NCI-H187 (cell line): Measurements from ENCODE around the gene CABP1.

Experiments
- DNase-seq, 2 experiments: peaks; one replicate each; lab custom pipeline; 2025; lab: John Stamatoyannopoulos, UW

The CABP1 gene

DNA sequence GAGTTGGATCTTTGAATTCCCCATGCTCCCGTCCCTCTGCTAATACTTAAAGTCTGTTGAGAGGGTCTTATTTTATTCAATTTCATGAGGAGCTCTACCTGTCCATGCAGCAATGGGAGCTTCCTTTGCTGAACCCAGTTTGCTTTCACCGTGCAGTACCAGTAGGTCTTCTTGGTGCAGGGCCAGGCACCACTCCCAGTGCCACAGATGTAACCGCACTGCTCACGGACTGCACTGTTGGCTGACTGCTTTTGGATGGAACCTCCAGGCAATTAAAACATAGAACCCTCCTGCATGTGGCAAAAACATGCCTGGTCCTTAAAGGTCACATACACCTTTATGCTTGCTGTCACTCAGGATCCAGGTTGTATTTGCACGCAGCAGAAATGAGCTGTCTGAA lies 9.3 kb upstream of the CABP1 start:
- no peak for DNase-seq

DNA sequence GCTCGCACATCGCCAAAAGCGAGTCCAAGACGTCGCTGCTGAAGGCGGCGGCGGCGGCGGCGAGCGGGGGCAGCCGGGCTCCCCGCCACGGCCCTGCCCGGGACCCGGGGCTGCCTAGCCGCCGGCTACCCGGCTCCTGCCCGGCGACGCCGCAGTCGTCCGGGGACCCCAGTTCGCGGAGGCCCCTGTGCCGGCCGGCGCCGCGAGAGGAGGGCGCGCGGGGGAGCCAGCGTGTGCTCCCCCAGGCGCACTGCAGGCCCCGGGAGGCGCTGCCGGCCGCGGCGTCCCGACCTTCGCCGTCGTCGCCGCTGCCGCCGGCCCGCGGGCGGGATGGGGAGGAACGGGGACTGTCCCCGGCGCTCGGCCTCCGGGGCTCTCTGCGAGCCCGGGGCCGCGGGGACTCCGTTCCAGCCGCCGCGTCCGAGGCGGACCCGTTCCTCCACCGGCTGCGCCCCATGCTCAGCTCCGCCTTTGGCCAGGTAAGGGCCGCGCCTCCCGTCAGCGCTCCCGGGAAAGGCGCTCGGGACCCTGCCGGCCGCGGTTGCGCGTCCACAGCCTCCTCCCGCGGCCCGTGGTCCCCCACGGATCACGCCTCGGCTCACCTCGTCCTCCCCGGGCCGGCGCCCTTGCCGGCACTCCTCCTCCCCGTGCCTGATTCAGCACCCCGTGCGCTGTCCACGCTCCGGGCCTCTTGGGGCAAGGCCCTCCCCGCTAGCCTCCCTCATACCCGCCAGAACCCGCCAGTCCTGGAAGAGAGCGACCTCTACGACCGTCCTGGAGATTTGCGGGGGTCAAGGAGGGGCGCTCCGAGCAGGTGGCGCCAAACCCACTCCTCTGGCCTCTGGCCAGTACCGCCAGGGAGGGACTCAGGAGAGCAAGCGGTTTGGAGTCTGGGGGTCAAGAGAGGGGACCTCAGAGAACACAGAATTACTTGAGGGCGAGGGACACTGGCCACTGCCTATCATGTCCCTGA lies 721 bp downstream of the CABP1 start:
- DNase-seq = no peak

DNA sequence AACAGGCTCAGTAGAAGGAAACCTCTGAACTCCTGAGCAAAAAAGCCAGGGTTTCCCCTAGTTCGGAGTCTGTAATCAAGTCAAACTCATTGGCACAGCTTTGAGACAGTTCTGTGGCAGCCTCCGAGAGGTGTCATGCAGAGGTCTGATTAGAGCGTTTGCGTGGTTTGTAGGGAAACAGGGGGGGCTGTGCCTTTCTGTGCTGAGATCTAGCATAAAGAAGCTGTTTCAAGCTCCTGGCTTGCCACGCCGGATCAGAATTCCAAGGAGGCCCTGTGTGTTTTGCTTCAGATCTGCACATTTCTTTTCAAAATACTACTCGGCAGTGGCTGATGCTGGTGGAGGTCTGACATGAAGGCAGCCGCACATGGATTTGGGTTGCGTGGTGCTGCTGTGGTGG lies 1.7 kb downstream of the CABP1 start:
- DNase-seq = no peak

DNA sequence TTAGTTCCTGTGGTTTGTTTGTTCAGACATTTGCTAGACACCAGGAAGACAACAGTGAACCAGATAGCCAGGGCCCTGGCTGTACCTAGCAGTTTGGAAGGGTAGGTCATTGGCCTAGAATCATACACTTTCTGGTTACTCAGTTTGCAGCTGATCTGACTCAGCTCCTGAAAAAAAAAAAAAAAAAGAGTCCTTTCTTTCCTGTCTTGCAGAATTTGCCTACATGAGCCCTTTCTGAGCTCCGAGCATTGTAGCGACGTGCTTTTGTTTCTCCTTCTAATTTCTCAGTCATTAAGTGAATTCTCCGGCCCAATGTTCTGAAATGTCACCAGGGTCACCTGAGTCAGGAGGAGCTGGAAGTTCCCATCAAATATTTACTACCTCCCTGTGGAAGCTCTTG lies 2.4 kb downstream of the CABP1 start:
- DNase-seq = no peak

DNA sequence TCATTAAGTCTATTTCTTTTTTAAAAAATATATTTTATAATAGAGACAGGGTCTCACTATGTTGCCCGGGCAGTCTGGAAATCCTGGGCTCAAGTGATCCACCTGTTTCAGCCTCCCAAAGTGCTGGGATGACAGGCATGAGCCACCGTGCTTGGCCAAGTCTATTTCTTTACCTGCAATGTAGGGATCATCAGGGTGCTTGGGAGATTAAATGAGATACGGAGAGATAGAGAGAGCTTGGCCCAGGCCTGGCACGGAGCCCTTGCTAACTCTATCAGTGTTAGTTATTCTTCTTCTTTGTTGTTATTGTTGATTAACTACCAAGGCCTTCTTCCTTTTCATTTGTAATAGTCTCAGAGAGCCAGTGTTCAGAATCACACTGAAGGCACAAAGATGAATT lies 3.1 kb downstream of the CABP1 start:
- no peak for DNase-seq

DNA sequence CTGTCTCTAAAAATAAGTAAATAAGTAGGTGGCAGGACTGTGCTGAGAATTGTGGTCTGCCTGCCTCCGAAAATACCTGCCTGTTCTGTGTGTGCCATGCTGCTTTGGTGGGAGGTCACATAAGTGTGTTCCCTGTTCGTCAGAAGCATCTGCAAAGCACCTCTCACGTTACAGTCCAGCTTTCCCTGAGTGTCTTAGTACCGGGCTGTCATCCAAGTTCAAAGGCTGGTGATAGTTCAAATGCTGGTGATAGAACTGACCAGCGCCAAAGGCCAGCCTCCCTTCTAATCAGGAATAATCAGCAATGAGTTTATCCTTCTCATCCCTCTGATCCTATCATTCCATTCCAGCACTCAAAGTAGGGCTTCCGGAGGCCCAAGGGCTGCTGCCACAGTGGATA lies 5.6 kb downstream of the CABP1 start:
- DNase-seq = no peak

DNA sequence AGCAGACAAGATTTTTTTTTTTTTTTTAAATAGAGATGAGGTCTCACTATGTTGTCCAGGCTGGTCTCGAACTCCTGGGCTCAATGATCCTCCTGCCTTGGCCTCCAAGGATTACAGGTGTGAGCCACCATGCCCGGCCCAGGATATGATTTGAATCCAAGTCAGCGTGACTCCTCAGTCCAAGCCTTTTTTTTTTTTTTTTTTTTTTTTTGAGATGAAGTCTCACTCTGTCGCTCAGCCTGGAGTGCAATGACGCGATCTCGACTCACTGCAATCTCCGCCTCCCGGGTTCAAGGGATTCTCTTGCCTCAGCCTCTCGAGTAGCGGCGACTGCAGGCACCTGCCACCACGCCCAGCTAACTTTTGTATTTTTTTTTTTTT lies 6.9 kb downstream of the CABP1 start:
- no peak for DNase-seq

DNA sequence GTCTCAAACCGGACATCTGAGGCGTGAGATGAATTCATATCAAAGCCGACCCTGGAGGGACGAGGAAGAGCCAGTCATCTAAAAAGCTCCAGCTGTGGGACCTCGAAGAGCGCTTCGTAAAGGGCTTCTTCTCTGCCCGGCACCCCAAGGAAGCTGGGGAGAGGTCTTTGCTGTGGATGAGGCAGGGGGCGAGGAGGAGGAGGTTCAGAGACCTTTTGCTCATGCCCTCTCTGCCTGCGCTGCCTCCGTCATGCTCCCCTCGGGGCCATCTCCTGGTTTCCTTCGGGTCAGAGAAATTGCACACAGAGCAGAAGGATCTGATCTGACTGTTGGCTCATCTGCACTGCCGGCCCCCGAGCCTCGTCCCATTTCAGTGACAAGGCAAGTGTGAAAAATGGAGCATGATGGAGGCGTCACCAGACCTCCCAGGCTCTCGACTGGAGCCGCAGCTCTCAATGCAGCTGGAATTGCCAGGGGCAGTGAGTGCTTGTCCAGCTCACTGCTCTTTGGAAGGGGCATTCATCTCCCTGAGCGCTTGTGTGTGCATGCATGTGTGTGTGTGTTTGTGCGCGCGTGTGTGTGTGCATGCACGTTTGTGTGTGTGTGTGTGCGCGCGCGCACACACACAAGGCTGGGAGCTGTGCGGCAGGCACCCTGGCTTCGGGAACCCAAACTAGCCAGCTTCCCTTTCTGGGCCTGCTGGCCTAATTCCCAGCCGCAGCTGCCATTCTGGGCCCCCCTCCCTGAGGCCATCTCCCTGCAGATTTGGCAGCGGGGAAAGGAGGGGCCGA lies 9.2 kb downstream of the CABP1 start:
- no peak for DNase-seq

DNA sequence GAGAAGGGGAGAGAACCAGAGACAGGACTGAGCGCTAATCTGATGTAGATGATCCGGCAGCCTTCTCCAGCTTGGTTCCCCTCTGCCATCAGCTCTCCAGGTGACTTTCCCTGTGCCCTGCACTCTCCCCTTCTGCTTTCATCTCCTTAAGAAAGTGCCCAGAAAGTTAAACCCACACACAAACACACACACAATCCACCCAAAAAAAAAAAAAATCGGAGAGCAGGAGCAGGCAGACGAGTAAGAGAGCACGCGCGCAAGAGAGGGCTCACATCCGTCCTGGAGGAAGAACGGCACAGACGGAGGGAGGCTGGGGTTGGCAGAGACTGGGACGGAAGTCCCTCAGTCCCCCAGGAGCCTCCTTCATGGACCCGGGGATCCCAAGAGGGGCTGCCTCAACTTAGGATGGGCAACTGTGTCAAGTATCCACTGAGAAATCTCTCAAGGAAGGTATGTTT lies 9.8 kb downstream of the CABP1 start:
- no peak for DNase-seq

DNA sequence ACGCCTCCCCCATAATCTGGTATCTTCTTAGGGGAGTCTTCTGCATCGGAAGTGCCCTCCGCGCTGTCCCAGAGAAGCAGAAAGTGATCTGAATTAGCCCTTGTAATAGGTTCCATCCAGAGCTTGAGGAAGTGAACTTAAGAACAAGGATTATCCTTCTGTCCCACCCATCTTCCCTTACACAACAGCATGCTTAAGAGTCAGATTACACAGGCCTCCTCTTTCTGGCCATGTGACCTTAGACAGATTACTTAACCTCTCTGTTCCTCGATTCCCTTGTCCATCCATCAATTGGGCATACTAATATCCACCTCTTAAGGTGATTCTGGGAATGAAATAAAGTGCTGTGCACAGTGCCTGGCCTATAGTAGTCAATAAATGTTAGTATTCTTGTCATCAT lies 11.4 kb downstream of the CABP1 start:
- DNase-seq = no peak

DNA sequence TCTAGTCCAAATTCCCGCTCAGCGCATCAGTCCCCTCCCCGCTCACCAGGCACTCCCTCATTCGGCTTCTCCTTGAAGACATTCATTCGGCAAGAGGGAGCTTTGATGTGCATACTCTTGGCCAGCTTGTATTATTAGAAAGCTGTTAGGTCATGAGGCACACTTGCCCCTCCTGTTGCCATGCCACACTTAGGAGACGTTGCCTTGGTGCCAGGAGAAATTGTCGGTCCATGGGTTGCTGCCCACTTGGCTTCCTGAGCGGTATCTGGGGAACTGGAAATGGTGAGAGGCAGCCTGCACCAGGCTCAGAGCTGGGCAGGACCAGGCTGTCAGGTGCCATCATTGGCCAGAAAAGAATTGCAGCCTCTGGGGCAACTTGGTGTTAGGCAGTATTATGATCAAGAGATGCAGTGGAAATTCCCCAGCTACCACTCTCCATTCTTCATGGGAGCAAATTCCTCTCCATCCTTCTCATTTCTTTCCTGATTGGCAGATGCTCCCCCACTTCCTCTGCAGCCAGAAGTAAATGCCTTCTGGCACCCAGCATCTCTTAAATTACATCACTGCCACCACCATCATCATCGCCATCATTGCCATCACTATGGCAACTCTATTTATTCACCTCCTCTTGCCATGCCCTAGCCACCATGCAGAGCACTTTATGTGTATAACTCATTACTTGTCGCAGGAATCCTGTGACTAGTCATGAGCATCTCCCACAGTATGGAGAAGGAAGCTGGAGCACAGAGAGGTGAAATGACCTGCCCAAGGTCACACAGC lies 12.4 kb downstream of the CABP1 start:
- DNase-seq = no peak

DNA sequence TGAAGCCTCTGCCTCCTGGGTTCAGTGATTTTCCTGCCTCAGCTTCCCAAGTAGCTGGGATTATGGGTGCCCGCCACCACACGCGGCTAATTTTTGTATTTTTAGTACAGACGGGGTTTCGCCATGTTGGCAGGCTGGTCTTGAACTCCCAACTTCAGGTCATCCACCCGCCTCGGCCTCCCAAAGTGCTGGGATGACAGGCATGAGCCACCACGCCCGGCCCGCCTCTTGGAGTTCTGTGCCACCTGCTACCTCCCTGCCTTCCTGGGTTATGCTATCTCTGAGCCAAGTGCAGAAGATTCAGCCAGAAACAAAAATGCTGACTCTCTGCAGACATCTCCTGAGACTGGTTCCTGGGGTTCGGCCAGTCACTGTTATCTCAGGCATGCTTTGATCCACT lies 13.2 kb downstream of the CABP1 start:
- no peak for DNase-seq

DNA sequence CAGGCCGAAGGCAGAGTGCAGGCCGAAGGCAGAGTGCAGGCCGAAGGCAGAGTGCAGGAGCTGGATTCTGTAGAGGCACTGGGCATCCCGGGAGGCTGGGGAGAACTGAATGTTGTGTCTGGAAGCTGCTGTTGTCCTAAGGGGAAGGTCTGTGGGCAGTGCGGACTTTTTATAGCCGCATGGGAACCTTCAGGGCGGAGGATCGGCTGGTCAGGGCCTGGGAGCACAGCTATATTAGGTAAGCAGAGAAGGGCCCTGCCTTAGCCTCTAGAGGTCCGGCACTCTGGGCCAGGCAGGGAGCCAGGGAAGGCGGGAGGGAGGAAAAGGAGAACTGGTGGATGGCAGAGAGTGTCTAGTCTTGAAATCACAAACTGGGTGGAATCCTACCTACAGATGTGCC lies 14.2 kb downstream of the CABP1 start:
- no peak for DNase-seq

DNA sequence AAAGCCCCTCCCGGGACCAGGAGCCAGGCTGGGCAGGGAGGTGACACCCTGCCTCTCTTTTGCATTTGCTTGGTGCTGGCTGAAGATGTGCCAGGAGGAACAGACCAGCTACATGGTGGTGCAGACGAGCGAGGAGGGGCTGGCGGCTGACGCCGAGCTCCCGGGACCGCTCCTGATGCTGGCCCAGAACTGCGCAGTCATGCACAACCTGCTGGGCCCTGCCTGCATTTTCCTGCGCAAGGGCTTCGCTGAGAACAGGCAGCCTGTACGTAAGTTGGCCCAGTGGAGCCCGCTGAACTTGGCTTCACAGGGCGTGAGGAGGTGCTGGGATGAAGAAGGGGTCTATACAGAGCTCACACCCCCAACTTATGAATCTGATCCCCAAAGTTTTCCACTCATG lies 15.6 kb downstream of the CABP1 start:
- no peak for DNase-seq

DNA sequence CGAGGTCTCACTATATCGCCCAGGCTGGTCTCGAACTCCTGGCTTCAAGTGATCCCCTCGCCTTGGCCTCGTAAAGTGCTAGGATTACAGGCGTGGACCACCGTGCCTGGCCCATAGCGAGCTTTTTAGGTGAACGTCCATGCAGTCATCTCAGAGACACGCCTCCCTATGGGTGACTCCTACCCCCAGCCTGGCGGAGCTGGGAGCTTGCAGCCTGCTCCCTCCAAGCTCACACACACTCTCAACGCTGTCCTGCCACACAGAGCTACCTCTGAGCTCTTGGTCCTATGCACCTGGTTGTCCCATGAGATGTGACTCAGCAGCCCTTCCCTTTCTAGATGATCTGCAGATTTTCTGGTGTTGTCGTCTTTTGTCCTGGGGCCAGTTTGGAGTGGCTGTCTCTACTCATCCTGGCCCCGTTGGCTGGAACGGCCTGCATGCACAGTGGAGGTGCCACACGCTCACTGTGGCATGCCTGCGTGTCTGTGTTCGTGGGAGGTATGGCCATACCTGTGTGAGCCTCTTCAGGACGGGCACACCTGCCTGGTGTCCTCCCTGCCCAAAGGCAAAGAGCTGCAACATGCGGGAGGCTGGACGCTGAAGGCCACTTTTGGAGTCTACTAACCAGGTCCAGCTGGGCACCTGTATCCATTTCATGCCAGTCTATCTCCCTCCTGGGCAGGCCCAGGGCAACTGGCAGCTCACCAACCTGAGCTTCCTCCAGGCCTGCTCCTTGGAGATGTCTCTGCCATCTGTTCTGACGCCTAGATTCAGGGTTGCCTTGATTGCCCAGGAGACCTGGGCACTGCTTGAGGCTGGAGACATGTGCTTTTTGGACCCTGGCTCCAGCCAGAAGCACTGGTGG lies 18.1 kb downstream of the CABP1 start:
- DNase-seq = no peak

DNA sequence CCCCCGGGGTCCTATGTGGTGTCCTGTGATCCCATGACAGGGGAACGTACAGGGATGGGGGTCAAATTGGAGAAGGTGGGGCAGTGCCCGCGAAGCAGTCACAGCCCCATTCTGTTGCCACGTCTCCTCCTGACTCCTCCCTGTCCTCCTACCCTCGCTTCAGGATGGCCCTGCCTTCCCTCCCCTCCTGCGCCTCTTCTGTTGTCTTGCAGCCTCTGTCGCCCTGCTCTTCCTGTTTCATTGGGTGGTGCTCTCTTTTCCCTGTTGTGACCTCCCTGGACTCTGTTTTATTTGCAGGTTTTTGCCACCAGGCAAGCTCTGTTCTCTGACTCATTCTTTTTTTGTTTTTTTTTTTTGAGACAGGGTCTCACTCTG lies 18.7 kb downstream of the CABP1 start:
- no peak for DNase-seq

DNA sequence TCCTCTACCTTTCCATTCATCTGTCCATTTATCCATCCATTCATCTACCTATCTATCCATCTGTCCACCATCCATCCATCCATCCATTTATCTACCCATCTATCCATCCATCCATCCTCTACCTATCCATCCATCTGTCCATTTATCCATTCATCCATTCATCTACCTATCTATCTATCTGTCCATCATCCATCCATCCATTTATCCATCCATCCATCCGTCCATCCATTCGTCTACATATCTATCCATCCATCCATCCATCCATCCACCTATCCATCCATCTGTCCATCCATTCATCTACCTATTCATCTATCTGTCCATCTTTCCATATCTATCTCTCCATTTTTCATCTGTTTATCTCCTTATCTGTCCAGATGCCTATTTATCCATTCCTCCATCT lies 21.0 kb downstream of the CABP1 start:
- no peak for DNase-seq

DNA sequence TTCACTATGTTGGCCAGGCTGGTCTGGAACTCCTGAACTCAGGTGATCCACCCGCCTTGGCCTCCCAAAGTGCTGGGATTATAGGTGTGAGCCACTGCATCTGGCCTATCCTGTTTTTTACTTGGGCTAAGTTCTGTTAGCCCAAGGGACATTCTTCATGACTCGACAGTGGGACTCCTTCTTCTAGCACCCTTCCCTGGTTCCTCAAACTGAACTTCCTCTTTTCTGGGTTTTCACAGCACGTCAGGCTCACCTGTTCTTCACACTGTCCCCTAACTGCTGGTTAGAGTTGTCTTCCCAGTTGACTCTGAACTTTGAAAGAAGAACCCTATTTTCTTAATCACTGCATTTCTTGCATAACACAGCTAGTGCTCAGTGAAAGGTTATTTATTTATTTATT lies 22.5 kb downstream of the CABP1 start:
- no peak for DNase-seq

DNA sequence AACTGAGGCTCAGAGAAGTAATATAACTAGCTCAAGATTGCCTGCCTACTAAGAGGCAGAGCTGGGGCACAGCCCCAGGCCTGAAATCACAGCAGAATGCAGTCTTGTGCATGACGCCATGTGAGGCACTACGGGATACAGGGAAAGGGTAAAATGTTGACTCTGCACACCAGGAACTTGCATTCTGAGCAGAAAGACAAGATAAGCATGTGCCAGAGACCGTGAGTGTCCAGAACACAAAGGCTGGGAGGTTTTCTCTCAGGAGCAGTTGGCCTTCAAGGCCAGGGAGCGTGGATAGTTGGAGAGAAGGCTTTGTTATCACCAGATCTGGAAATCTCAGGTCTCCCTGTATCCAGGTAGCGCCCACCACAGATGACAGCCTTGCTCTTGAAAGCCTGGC lies 23.3 kb downstream of the CABP1 start:
- no peak for DNase-seq

DNA sequence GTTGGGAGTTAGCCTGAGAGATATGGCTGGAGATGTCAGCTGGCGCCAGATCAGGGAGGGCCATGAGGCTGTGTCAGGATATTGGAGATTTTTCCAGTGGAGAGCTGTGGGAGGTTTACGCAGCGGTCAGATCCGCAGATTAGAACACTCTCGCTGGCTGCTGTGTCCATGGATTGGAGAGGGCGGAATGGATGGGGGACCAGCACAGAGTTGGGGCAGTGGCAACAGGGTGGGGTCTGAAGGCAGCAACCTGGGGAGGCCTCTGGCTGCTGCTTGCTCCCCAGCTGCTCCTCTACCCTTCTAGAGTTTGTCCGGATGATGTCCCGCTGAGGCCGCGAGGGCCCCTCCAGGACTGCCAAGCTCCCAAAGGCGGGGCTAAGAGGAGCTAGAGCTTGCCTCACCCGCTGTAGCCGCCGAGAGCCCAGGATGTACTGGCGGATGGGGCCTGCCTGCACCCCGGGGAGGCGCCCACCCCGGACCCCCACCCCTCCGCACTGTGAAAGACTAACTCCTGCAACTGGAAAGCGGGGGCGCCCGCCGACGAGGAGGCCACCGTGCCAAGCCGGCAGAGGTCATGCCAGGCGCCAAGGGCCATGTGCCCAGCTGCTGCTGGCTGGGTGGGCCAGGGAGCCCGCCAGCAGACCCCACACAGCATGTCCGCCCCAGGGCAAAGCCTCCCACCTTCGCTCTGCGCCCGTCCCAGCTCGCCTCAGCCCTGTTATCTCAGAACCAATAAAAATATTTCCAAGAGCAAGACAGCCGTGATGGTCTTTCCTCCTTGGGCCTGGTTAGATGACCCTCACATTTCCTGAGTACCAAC lies 26.4 kb downstream of the CABP1 start:
- DNase-seq = no peak
